GM21528 (cell line): ENCODE data around the gene ZMYND10.

Source experiments
- ATAC-seq: cut with Tn5 transposase; IDR thresholded peaks from one replicate; pipeline ENCODE4 v1.9.1; 2021; ENCODE audit warnings: mild to moderate bottlenecking, moderate library complexity; ENCODE audit not compliant: unreplicated experiment, low FRiP score

The ZMYND10 gene

DNA sequence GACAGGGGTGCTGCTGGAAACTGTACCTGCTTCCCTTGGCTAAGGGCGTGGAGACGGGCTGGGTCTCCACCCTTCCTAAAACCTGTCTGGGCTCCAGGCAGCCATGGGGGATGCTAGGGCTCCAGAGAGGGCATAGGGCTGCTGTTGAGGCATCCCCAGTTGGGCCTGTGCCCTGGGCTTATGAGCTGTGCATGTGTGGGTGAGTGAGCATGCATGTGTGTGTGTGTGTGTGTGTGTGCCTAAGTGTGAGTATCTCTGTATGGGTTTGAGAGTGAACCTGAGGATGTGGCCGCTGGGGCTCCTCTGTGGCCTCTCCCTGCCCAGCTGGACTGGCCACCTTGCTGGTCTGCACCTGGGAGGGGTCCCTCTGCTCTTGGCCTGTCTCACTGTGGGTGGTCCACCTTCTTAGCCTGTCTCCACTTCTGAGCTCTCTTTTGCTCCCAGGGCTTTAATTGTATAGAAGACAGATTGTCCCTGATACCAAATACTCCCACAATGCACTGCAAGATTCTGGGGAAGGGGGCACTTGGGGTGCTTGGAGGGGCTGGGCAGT lies 25.7 kb upstream of the ZMYND10 start:
- no peak for ATAC-seq

DNA sequence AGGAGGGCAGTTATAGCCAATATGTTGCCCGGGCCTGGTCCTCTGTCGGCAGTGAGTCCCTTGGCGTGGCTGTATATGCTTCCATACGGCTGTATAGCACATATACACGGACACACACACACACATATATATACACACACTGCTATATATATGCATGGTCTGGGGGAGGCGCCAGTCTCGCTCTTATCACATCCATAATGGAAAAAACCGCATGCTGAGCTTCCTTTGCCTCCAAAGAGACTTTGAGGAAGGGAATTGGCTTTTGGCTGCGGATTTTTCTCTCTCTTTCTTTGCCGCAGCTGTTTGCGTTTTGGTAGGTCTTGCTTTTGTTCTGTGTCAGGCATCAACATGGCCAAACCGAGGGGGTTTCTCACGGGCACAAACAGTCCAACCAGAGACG lies 25.1 kb upstream of the ZMYND10 start:
- ATAC-seq: no peak

DNA sequence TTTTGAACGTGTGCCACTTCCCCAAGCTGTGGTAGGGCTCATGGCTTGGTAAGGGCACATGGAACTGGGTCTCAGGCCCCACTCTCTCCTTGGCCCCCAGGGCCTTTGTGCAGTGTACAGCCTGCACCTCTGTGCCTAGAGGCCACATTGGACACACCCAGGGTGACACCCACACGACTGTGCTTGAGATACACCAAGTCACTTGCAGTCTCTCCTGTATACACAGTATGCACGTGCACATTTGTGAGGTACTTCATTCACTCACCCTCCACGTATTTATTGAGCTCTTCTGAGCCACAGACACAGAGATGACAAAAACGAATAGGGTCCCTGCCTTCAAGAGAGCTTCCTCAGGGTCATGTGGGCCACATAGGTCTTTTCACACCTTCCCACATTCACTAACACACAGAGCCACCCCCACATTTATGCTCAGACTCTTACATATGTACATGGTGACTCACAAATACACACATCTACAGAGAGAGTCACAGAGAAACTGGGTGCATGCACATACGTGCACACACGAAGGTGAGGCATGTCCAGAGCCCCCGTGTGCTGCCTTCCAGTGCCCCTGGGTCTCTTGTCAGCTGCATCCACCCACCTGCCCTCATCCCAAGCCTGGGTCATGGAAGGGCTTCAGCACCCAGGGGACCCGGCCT lies 23.6 kb upstream of the ZMYND10 start:
- no peak for ATAC-seq

DNA sequence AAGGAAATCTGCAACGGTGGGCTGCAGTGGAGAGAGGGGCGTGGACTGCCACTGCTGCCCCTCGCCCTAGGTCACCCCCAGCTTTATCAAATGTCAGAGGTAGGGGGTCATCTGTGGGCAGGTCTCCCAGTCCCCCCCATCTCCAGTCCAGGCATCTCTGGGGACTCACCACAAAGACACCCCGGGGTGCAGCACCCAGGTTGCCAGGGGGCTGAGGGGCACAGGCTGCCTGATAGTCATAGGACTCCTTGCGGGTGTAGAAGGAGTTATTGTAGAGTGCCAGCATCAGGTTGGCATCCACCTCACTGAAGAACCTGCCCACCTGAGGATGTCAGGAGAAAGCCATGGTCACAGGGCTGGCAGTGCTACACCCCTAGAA lies 20.3 kb upstream of the ZMYND10 start:
- no peak for ATAC-seq

DNA sequence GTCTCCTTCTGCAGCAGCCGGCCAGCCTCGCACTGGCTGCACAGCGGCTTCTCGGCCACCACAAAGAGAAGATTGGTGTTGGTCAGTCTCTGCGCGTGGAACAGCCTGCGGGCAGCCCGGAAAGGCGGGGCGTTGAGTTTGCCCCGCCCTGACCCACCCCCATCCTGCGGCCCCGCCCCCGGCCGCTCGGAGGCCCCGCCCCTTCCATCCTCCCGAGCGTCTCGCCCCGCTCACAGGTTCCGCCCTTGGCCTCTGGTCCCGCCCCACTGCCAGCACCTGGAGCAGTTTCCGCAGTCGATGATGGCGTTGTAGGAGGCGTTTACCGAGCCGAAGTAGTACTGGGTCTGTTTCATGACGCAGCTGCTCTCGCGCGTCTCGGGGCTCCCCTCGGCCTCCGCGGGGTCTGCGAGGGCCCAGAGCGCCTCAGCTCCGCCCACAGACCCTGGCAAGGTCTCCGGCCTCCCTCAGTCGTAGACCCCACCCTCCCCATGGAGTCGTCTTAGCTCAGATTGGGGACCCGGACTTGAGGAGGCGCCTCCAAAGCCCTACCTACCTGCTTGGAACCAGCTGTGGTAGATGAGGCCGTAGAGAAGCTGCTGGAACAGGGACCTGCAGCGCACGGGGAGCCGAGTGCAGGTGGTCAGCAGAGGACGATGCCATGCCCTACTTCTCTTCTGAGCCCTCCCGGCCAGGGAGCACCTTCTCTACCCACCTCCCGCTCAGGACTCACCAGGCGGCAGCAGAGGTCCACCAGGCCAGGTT lies 19.7 kb upstream of the ZMYND10 start:
- peak; percentile 76 for ATAC-seq

DNA sequence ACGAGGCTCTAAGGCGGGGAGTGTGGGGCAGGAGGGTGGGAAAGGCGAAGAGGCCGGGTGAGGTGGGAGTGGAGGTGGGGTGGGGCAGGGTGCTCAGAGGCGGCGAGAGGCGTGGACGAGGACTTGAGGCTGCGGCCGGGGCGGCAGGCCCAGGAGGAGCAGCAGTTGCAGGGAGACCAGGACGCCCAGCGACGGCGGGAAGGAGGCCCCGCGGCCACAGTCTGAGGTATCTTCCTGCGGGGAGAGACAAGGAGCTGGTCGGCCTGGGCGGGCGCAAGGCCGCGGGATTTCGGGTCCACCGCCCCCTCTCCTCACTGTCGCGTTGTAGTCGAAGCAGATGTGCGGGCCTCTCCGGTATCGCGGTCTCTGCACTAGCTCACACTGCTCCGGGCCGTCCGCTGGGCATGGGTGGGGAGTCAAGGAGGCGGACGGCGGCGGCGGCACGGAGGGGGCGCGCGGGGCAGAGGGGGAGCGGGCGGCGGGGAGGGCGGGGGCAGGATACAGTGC lies 19.1 kb upstream of the ZMYND10 start:
- ATAC-seq: peak; percentile 2

DNA sequence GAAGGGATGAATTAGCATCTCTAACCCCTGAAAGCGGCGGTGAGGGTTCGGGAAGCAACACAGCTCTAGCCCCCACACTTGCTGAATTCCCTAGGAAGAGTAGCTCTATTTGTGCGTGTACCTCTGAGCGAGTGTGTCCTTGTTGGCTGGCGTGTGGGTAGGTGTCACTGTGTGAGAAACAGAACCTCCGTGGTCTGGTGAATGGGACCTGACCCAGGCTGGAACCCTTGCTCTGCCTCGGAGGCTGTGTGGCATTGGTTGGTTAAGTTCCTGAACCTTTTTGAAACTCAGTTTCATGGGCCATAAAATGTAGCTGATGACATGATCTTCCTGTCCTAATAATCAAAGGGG lies 14.2 kb upstream of the ZMYND10 start:
- peak; percentile 7 for ATAC-seq

DNA sequence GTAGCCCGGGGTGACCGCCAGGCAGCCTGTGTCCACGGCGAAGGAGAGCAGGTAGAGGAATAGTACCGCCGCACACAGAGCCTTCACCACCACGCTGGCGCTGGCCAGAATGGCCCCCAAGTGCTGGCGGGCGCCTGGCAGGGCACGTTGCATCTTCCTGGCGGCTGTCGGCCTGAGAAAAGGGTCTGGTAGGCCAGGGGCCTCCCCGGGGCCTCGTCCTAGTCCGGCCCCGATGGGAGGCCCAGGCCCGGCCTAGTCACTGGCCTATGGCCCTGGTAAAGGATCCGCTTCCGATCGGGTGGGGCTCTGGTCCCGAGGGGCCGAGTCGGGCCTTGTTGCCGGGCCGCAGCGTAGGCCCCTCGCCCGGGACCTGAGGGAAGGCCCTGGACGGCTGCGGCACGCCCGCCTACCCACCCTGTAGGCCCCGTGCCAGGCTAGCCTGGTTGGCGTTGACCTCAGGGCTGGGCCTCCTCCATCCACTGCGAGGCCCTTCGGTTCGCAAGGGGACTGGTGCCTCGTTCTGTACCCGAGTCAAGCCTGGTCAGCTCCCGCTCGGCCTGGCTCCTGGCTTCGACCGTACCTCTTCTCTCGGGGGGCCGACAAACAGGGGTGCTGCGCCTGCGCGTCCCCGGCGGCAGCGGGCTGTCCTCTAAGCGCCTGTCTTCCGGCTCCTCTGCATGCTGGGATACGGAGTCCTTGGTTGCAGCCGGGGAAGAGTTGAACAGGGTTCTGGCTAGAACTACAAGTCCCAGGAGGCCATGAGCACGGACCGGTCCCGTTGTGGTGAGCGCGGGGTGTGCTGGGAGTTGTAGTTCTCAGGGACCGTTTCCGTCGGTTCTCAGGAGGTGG lies 13.6 kb upstream of the ZMYND10 start, which contains the start of gene TMEM115:
TMEM115 (minus strand) TSS at position 611 of the 849 bp plus-strand sequence; CDS start at position 153, 458 bp downstream.
- ATAC-seq: peak; percentile 95

DNA sequence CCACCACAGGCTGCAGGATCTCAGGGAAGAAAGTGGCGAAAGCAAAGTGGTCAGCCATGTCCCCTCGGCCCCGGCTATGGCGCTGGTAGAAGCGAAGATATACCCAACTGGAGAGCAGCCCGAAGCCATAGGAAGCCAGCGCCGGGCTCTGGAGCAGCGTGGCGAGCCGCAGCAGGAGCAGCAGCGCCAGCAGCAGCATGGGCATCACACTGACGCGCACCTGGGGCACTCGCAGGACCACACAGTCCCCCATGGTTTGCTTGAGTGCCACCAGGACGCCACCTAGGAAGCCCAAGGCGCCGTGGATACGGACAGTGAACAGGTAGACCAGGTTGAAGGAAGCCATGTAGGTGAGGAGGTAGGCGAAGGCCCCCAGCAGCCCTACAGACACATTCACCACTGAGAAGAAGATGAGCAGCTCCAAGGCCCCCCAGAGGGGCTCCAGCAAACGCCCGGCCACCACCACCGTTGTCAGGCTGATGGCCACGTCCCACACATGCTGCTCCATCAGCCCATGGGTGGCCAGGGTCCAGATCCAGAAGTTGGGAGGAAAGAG lies 12.9 kb upstream of the ZMYND10 start:
- no peak for ATAC-seq

DNA sequence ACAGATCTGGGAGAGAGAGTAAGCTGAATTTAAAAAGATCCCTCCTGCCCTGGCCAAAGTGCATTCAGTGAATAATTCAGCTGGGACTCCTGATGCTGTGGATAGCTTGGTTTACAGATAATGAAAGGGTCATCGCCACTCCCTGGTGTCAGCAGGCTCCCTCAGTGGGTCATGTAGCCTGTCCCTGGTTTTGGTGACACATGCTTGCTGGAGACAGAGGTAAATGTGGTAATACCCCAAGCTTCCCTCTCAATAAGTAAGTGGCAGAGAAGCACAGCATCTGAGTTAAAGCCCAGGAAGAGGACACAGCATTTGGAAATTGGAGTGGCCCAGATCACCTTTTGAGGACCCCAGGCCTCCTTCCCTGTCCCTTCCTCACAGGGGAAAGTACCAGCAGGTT lies 11.9 kb upstream of the ZMYND10 start:
- no peak for ATAC-seq

DNA sequence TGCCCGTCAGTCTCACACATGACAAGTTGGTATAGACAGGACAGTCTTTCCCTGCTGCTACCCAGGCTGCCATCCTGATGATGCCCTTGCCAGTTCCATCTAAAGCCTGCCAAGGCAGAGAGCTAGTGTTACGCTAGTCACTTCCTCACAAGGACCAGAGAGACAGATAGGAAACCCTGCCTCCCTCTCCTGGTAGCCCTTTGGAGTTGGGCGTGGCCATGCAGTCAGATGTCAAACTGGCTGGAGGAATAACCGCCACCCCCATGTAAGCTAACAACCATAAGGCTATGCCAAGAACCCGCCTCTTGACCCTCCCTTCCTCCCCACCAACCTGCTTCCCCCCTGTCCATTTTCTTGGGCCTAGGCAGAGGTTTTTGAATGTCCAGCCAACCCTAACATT lies 11.0 kb upstream of the ZMYND10 start:
- no peak for ATAC-seq

DNA sequence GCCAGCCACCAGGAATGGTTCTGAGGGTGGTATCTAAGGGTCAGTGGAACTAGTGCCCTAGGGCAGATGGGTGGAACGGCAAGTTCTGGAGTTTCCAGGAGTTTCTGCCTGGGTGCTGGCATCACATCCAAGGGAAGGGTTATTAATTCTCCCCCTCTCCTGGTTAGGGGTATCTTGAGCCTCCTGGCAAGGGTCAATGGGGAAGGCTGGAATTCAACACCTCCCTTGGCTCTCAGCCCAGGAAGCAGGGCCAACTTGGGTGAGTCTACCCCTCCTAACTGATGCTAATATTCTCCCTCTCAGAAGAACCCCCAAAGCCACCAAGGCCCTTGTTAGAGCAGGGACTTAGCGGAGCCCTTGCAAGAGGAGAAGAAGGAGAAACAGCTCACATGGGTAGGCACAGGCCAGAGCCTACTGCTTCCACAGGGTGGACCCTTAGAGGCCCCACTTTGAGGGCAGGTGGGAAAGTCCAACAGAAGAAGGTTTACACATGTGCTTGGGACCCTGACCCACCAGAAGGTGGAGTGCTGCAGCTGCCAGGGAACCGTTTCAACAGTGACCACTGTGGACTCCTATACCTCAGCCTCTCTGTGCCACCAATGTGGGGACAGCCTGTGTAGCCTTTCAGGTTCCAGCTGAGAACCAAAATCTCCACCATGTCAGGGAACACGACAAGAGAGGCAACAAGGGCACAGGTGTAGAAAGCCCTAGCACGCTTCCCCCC lies 10.5 kb upstream of the ZMYND10 start:
- ATAC-seq: no peak

DNA sequence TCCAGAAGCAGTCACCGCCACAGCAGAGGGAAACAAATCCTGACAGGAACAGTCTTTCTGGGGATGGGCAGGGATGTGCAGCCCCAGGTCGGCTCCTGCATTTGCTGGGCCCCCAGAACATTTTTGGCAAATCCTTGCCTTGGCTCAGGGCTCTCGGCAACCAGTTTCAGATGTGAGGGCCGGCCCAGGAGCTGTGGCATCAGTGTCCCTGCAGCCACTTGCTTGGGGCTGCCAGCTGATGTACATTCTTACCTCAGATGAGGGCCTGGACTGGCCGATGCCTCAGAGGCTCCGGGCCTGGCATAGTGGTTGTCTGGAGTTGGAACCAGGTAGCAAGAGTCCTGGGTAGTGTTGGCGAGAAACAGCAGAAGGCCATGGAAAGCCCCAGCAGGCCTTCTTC lies 9.3 kb upstream of the ZMYND10 start:
- ATAC-seq: no peak

DNA sequence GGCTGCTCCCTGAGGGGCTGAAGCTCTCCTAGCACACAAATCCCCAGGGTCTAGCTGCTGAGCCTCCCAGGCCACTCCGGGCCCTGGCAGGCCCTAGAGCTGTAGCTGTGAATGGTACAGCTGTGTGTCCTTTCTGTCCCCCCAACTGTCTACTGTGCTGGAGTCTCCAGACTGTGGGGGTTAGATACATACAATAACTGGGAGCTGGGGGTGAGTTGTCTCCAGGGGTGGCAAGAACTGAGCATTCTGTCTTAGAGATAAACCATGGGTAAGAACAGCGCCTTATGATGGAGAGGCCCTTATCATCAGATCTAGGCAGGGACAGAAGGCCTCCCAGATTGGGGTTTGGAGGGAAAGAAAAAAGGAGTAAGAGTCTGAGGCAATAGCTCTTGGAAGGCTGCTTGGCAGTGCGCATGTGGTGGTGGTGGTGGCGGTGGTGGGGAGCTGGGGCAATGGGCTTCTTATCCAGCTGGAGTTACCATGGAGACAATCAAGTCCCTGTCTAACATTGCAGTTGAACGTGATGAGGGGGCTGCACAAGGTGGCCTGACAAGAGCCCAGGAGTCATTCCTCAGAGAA lies 8.7 kb upstream of the ZMYND10 start:
- no peak for ATAC-seq

DNA sequence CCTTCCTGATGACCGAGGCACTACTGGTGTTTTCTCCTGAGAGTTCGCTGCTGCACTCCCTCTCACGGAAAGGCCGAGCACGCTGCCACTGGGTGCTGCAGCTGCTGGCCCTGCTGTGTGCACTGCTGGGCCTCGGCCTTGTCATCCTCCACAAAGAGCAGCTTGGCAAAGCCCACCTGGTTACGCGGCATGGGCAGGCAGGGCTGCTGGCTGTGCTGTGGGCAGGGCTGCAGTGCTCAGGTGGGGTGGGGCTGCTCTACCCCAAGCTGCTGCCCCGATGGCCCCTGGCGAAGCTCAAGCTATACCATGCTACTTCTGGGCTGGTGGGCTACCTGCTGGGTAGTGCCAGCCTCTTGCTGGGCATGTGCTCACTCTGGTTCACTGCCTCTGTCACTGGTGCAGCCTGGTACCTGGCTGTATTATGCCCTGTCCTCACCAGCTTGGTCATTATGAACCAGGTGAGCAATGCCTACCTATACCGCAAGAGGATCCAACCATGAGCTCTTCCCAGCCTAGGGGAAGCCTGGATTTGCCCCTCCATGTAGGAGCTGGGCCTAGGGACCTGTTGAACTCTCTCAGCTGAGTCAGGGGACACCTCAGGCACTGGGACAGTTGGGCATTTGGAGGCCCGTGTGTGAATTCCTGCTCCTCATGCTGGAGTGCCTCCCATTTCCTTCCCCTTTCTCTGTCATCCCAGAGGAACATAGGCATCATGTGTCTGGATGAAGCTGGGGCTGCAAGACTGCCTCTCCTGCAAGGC lies 7.9 kb upstream of the ZMYND10 start:
- ATAC-seq: no peak

DNA sequence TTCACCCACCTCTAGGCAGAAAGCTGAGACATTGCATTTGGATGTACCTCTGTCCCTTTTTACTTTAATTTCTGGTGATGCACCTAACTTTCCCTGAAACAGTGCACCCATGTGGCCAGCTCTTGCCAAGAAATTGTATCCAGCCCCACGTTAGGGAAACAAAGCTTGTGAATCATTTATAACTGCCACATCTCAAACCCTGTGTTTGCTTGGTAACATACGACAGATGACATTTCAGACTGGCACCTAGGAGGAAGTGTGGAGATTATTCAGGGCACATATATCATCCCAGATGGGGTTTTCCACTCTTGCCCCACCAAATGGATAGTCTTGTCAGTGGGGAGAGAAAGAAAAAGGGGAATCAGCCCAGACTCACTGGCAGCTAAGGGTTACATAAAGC lies 7.2 kb upstream of the ZMYND10 start:
- ATAC-seq: no peak

DNA sequence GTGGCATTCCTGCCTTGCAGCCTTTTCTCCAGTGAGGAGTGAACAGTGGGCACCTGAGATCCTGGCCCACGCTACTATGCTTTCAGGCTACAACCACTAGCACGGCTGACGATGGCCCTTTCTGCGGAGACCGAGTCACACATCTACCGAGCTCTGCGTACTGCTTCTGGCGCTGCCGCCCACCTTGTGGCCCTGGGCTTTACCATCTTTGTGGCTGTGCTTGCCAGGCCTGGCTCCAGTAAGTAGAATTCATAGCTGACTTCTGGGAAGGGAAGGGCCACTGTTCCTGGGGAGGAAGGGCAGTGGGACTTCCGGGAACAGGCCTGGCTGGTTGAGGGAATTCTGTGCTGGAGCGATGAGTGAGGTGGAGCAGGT lies 5.8 kb upstream of the ZMYND10 start:
- no peak for ATAC-seq

DNA sequence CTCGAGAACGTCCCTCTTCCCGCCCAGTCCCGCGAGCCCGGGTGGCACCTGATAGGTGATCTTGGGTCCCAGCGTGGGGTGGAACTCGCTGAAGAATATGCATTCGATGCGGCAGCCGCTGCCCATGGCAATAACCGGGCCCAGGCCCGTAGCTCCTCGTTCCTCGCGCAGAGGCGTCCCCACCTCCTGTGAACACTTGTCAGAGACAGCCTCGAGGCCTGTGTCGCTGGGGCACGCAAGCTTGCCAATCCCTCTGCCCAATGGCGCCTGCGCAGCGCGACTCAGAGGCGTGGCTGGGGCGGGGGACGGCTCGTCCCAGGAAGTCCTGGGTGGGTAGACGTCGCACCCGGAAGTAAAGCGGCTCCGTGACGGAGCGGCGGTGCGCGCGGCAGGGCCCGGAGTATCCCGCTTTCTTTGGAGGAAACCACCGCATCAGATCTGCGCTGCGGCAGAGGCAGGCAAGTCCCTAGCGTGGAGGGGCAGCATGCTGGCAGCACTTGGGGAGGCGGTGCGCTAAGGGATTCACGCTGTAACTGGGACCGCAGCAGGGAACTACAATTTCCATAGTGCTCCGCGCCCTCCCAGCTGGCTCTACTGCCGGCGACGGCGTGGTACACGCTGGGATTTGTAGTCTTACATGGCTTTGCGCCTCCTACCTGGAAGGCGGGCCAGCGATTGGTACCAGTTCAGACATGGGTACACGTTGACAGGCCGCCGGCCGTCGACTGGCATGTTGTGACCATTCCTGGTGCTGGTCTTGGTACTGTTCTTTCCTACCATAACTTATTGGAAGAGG lies 5.2 kb upstream of the ZMYND10 start, which contains the start of the genes CYB561D2 and NPRL2:
CYB561D2 (plus strand) TSS at position 336 of the 796 bp plus-strand sequence. CDS start 572 bp downstream, outside the sequence.
NPRL2 (minus strand) TSS at position 249 of the 796 bp plus-strand sequence; CDS start at position 126, 123 bp downstream.
- ATAC-seq: peak; percentile 79
